Nephron (organoid): ENCODE data around the gene SLC9B2.

Experiments
- H3K27ac Mint-ChIP-seq, 3 experiments: 2 replicates each; pipeline ENCODE4 v1.8.0; 2020; ENCODE audit warnings: mixed read lengths in 3 of 3, mild to moderate bottlenecking in 2 of 3, moderate library complexity in 1 of 3
- H3K27me3 Mint-ChIP-seq: 2 replicates; pipeline ENCODE4 v1.8.0; 2021; ENCODE audit warnings: low read depth, mild to moderate bottlenecking, moderate library complexity, mixed read lengths
- H3K36me3 Mint-ChIP-seq: 2 replicates; pipeline ENCODE4 v1.8.0; 2020; ENCODE audit warnings: low read depth, mixed read lengths
- H3K4me1 Mint-ChIP-seq: 2 replicates; pipeline ENCODE4 v1.8.0; 2020; ENCODE audit warnings: mixed read lengths
- H3K4me3 Mint-ChIP-seq, 3 experiments: 2 replicates each; pipeline ENCODE4 v1.8.0; 2020; ENCODE audit warnings: mild to moderate bottlenecking in 3 of 3, mixed read lengths in 3 of 3, moderate library complexity in 2 of 3
- H3K9me3 Mint-ChIP-seq: 2 replicates; pipeline ENCODE4 v1.8.0; 2020; ENCODE audit warnings: mixed read lengths
- TF ChIP-seq, protein P1 (sequence below), 3 experiments: fragments of 200-600 bp; sonication (generic); IDR thresholded peaks; one replicate each; pipeline ENCODE4 v1.5.0; 2021; ENCODE audit warnings: antibody characterized with exemption in 3 of 3; ENCODE audit not compliant: unreplicated experiment in 3 of 3

Gene SLC9B2

DNA sequence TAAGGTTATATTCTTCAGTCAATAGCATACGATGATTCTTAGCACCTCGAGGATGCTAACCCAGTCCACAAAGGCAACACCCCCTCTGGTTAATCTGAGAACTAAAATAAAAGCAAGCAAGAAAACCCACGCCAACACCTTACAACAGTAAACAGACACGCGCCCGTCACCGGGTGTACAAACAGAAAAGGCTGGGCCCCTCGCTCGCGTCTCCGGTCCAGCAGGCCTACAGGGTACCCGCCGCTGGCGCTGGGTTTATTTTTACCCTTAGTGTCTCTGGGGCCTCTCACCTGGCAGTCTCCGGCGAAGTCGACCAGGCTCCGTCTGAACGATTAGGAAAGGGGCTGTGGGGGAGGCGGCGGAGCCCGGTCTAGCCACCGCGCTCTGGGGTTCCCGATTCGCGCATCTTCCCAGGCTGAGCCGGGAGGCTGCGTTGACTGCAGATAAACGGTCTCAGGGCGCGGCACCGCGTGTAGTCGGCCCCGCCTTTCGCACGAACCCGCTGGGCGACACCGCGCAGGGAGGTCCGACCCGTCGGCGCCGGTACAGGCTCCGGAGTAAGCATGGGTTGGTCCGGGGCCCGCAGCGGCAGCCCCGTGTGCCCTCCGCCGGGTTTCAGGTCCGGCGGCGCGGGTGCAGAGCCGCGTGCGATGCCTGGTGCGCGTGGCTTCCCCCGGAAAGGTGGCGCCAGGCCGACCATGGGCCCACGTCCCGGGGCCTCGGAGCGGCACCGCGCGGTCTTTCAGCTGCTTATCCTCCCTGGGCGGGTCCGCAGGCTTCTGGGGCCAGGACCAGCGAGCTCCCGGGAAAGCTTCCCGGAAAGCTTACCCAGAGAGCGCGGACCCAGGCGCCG, 441 bp downstream of the SLC9B2 start:
- H3K27ac Mint-ChIP-seq: peak overlapping the region; percentile 51 to 96 (median 87)
- H3K4me1 Mint-ChIP-seq: peaks cover 14% of the 10 kb centered on the region
- peaks cover 22% of the 10 kb centered on the region for H3K36me3 Mint-ChIP-seq
- H3K27me3 Mint-ChIP-seq: no peaks in the 10 kb centered on the region
- no peaks in the 10 kb centered on the region for H3K9me3 Mint-ChIP-seq
- peak overlapping the region; percentile 88 to 98 (median 94) for H3K4me3 Mint-ChIP-seq
- TF ChIP-seq, protein P1, sequence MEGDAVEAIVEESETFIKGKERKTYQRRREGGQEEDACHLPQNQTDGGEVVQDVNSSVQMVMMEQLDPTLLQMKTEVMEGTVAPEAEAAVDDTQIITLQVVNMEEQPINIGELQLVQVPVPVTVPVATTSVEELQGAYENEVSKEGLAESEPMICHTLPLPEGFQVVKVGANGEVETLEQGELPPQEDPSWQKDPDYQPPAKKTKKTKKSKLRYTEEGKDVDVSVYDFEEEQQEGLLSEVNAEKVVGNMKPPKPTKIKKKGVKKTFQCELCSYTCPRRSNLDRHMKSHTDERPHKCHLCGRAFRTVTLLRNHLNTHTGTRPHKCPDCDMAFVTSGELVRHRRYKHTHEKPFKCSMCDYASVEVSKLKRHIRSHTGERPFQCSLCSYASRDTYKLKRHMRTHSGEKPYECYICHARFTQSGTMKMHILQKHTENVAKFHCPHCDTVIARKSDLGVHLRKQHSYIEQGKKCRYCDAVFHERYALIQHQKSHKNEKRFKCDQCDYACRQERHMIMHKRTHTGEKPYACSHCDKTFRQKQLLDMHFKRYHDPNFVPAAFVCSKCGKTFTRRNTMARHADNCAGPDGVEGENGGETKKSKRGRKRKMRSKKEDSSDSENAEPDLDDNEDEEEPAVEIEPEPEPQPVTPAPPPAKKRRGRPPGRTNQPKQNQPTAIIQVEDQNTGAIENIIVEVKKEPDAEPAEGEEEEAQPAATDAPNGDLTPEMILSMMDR (IDR thresholded peaks at IDR 0.05; ENCODE audit: unreplicated experiment in 3 of 3): peak in 1 of 3 experiments; percentile 8

DNA sequence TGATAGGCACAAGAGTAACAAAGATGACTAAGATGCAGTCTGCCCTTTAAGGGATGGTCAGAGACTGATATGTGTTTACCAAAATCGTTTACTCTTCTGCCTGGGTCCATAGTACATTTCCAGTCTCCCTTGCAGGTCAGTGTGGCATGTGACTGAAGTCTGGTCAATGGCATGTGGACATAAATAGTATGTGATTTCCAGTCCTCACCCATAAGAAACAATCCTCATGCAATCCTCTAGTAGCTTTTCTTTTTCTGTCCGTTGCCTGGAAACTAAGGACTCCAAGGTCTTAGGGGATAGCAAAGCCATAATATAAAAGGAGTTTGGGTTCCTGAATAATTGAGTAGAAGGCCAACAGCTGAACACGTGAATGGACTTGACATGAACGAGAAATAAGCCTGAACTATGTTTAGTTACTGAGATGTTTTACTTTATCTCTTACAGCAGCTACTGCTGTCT, 1.1 kb downstream of the SLC9B2 start:
- Mint-ChIP-seq H3K4me3 (peak overlapping the region; percentile 88 to 98 (median 94)), H3K27me3 (no peaks in the 10 kb centered on the region), H3K36me3 (peaks cover 16% of the 10 kb centered on the region), H3K9me3 (no peaks in the 10 kb centered on the region), H3K4me1 (peaks cover 14% of the 10 kb centered on the region), H3K27ac (peak overlapping the region; percentile 51 to 96 (median 87))
- TF ChIP-seq, protein P1 (IDR thresholded peaks at IDR 0.05; ENCODE audit: unreplicated experiment in 3 of 3): no peak

DNA sequence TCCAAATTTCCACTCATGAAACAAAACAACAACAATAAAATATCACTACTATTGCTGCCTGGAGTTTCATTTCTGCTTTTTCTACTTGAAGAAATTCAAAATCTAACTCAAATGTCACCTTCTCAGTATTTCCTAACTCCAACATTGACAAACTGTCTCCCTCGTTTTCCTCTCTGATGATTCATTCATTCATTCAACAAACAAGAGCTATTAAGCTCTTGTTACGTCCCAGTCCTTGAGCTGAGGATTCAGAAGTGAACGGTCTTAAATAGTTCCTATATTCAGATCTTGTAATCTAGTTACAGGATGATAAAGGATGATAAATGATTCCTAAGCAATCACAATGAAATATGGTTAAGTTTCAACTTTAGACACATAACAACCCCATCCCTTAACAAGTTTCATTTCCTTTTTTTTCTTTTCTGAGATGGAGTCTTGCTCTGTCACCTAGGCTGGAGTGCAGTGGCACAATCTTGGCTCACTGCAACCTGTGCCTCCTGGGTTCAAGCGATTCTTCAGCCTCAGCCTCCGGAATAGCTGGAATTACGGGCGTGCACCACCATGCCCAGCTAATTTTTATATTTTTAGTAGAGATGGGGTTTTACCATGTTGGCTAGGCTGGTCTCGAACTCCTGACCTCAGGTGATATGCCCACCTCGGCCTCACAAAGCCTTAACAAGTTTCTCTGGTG, 1.7 kb downstream of the SLC9B2 start:
- H3K27me3 Mint-ChIP-seq: no peaks in the 10 kb centered on the region
- H3K4me1 Mint-ChIP-seq: peaks cover 14% of the 10 kb centered on the region
- peaks cover 16% of the 10 kb centered on the region for H3K36me3 Mint-ChIP-seq
- peak overlapping the region in 1 of 3 experiments; percentile 94 for H3K4me3 Mint-ChIP-seq
- TF ChIP-seq, protein P1 (IDR thresholded peaks at IDR 0.05; ENCODE audit: unreplicated experiment in 3 of 3): no peak
- H3K27ac Mint-ChIP-seq: no peak overlapping the region
- no peaks in the 10 kb centered on the region for H3K9me3 Mint-ChIP-seq

DNA sequence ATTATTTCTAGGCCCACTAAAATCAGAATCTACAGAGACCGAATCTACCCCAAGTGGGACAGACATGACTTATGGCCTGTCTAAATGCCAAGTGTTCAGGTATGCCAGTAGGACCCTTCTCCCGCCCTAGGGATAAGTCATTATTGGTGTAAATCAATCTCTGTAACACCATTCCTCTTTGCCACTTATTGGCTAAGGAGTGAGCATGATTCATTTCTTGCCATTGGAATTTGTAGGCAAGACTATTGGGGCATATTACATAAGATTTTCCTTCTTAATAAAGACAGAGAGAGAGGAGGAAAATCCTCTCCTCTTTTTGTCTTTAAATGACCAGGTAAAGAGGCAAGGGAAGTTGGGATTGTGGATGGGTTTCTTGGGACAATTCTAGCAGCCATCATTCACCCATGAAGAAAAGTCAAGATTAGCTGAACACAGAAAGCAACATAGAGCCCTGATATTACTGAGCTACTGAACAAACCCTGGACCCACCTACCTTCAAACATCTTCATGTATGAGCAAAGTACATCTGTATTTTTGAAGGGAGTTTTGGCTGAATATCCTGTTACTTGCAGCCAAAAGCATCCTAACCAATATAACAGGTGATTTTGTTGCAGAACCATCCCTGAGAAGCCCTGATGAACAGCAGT, 2.6 kb downstream of the SLC9B2 start:
- H3K36me3 Mint-ChIP-seq: peaks cover 8% of the 10 kb centered on the region
- TF ChIP-seq, protein P1 (IDR thresholded peaks at IDR 0.05; ENCODE audit: unreplicated experiment in 3 of 3): no peak
- peak overlapping the region in 2 of 3 experiments; percentile 14 to 46 for H3K4me3 Mint-ChIP-seq
- peaks cover 14% of the 10 kb centered on the region for H3K4me1 Mint-ChIP-seq
- H3K9me3 Mint-ChIP-seq: no peaks in the 10 kb centered on the region
- H3K27ac Mint-ChIP-seq: no peak overlapping the region
- H3K27me3 Mint-ChIP-seq: no peaks in the 10 kb centered on the region

DNA sequence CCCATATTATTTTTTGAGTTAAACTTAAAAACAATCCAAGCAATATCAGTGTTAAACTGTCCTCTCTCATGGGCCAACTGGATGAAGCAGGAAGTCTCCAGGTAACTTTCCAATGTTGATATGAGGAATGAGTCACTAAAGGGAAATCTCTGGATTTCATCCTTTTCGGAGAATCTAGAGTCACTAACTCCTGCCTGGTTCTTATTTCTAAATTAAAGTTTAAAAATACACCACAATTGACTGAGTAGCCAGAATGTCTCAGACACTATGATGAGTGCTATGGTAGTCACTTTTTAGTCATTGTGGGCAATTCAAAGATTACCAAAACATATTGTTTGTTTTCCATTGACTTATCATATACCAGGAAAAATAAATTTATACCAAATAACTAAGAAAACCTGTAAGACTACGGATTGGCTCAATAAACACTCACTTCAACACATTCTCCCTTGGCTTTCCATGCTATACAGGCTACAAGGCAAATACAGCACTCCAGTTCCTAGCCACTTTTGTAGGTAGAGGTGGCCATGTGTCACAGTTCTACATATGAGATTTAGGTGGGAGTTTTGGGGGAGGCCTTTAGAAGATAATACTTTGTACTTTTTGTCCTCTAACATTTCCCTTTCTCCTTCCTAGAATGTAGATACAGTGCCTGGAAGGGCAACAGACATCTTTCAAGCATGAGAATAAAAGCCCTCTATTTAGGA, 8.6 kb downstream of the SLC9B2 start:
- Mint-ChIP-seq H3K27me3 (no peaks in the 10 kb centered on the region), H3K4me1 (no peaks in the 10 kb centered on the region)
- TF ChIP-seq, protein P1 (IDR thresholded peaks at IDR 0.05; ENCODE audit: unreplicated experiment in 3 of 3): no peak

More for the DNA sequence above, 8.6 kb downstream of the SLC9B2 start:
- no peak overlapping the region for H3K4me3 Mint-ChIP-seq
- no peak overlapping the region for H3K27ac Mint-ChIP-seq
- no peaks in the 10 kb centered on the region for H3K9me3 Mint-ChIP-seq
- H3K36me3 Mint-ChIP-seq: no peaks in the 10 kb centered on the region
